GM12875 (cell line): Measurements from ENCODE around the gene MSRB1.

Experiments used
- H3K4me3 ChIP-seq: one replicate; pipeline ENCODE4 v1.5.1; 2011; ENCODE audit warnings: low read depth, low read length, control low read depth
- CTCF ChIP-seq: IDR thresholded peaks from 2 replicates; pipeline ENCODE4 v1.5.1; 2011; ENCODE audit warnings: low read depth, mild to moderate bottlenecking, control low read depth, inconsistent platforms, low read length, moderate library complexity, borderline replicate concordance; ENCODE audit not compliant: insufficient read depth

MSRB1 gene

GRCh38 chr16:1907226-1907860, 35.7 kb downstream of the MSRB1 start:
- H3K4me3 ChIP-seq = no peak overlapping the region
- TF ChIP-seq CTCF = no peak

GRCh38 chr16:1906846-1907165, 36.2 kb downstream of the MSRB1 start:
- no peak for TF ChIP-seq CTCF
- no peak overlapping the region for H3K4me3 ChIP-seq

GRCh38 chr16:1906055-1906845, 36.7 kb downstream of the MSRB1 start:
- TF ChIP-seq CTCF = no peak
- H3K4me3 ChIP-seq = no peak overlapping the region

- H3K4me3 ChIP-seq = no peak overlapping the region
- TF ChIP-seq CTCF = no peak
Observed at GRCh38 chr16:1903845-1904840, 38.9 kb downstream of the MSRB1 start.

- TF ChIP-seq CTCF = no peak
- H3K4me3 ChIP-seq = no peak overlapping the region
Observed at GRCh38 chr16:1903220-1903574, 39.8 kb downstream of the MSRB1 start.

- no peak overlapping the region for H3K4me3 ChIP-seq
- TF ChIP-seq CTCF = no peak
Observed at GRCh38 chr16:1902547-1903219, 40.3 kb downstream of the MSRB1 start.
